Measurements from ENCODE around the gene ACBD4.

ACBD4 gene

DNA sequence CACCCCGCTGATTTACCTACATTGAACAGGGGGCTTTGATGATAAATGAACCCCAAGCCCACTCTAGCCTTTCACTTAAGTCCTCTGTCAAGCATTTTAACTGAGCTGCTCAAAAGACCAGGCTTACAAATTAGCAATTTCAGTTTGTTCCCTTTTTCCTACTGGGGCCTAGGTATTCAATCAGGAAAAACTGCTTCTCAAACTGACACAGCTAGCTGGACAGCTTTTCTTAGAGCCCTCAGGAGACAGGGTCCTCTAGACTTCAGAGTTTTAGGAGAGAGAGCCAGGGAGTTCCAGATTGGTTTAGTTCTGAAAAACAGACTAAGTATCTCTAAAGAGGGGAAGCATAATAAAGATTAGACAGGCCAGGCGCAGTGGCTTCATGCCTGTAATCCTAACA is 20.0 kb downstream of the ACBD4 start:
- DNase-seq (ENCODE audit: low spot score), result no peak

- no peak for DNase-seq (ENCODE audit: low spot score)
Observed at GRCh38 chr17:45156242-45156641, 20.8 kb downstream of the ACBD4 start.

DNA sequence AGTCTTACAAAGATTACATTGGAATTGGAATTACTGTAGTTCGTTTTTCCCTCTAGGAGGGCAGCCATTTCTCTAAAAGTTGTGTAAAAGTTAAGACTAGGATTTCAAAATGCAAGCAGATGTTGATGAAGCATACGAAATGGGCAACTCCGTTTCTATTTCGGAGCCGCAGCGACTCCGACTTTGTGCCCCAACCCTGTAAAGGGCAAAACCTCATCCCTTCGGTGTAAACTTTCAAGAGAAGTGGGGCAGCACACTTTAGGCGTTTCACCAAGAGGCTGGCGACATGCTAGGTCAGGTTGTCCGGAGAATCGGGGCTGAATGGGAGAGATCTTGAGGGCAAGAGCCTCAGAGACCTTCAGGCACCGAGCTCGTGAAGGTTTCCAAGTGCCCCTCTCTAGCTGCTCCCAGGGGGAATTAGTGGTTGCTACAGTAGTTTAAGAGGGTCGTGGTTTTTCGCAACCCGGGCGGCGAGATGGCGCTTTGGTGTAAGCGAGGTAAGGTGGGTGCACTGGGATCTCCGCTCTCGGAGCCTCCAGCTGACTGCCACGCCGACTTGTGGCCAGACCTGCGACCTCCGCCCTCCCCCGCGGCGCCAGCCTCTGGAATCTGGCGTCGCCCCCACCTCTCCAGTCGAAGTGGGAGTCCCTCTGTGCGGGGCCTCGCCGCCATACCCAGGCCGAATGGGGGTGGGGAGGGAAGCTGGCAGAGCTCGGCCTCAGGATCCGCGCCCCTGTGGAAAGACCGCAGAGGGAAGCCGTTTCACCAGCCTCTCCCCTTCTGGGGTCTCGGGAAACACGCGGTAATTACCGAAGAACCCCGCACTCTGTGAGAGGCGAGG is 25.2 kb downstream of the ACBD4 start:
- DNase-seq (ENCODE audit: low spot score), result peak; percentile 62

DNA sequence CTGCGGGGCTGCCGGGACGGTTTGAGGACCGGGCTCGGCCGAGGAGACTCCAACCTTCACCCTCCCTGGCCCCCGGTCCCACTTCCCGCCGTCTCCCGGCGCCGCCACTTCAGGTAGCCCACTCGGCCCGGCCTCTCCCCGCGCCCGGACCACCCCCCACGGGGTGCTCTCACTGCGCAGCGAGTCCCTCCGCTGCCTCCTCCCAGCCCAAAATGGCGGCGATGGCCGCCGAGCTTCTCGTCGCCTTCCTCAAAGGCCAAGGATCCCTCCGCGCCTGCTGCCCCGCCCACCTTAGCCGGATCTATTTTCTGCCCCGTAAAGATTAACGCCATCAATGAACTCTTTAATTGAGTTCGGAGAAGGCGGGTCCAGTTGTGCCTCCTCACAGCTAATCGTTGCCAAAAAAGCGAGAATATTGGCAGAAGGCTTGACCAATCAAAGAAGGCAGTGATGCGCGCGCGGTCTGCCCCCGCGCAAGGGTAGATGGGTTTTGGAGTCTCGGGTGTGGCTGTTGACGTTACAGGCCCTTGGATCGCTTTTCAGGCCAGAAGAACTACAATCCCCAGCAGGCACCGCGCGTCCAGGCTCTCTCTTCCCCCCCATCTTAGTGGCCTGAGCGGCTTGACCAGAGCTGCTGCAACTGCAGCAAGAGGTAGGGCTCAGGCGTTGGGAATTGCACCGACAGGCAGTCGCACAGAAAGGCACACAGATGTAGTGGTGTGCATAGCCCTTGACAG is 26.0 kb downstream of the ACBD4 start, which contains the start of gene HEXIM2:
Gene HEXIM2, plus strand, starts transcription at position 588 of the 737 bp plus-strand sequence. CDS start 919 bp downstream, outside the sequence.
- DNase-seq (ENCODE audit: low spot score), result peak; percentile 99

DNA sequence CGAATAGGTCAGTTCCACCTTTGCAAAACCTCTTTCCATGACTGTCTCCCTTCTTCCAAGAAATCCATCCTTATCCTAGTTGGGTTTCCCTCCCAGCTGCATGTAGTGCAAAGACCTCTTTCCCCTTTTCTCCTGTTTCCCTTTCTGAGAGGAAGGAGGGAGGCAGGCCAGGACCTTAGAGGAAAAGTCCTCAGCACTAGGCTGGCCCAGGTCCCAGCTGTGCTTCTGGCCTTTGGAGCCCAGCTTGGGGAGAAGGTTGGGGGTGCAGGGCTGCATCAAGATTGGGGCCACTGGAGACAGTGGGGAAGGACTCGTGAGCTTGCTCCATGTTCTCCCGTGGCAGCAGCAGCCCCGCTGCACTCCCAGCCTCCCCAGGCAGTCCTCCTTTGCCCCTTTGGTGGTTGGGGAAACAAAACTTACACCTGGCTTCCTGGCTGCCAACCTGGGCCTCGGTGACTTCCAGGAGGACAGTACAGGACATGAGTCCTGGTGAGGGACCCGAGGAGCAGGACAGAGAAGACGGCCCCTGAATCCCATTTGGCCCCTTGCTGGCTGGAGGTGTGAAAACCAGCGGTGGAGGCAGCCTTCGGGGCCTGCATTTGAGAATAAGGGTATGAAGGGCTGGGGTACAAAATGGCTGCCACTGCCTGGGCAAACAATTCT is 26.7 kb downstream of the ACBD4 start:
- DNase-seq (ENCODE audit: low spot score), result no peak

DNA sequence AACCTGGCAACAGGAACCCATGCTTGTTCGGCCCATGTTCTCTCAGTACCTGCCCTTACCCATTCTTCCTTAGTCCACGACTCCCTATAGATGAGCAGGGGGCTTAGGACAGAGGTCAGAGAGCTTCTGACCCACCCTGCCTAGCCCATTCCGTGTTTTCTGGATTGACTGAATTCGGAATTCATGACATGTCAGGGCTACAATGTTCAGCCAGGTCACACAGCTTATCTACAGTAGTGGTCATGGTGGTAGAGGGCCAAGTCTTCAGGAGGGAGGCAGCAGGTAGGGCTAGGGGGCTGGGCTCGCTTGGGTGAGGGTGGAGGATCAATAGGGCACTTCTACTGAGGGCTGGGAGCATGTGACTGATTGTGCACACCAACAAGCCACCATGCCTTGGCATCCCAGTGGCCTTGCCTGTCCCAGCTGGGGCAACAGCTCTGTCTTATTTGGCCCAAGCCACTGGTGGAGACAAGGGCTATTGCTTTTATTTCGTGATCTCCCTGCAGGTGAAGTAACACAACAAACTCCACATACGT is 29.3 kb downstream of the ACBD4 start:
- no peak for DNase-seq (ENCODE audit: low spot score)

- no peak for DNase-seq (ENCODE audit: low spot score)
Observed at GRCh38 chr17:45168991-45169752, 33.7 kb downstream of the ACBD4 start.

- DNase-seq (ENCODE audit: low spot score), result peak; percentile 25
Observed at GRCh38 chr17:45170280-45170930, 34.9 kb downstream of the ACBD4 start.

DNA sequence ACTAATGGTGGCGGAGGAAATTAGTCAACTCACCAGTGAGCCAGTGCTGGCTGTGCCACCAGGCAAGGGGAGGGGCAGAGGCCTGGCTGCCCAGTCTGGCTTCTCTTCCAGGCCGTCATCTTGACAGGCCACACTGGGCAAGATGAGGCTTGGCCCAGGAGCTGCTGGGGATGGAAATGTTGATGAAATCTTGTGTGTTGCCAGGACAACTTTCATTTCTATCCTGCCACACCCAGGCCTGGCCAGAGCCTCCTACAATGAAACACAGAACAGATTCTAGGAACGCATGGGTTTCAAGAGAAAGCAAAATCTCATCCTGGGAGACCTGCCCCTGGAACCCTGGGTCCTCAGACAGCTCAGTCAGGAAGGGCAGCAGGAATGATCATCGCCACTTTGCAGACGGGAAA is 35.4 kb downstream of the ACBD4 start:
- peak; percentile 45 for DNase-seq (ENCODE audit: low spot score)

GRCh38 chr17:45171338-45172231 is 36.1 kb downstream of the ACBD4 start:
- DNase-seq (ENCODE audit: low spot score), result no peak

DNA sequence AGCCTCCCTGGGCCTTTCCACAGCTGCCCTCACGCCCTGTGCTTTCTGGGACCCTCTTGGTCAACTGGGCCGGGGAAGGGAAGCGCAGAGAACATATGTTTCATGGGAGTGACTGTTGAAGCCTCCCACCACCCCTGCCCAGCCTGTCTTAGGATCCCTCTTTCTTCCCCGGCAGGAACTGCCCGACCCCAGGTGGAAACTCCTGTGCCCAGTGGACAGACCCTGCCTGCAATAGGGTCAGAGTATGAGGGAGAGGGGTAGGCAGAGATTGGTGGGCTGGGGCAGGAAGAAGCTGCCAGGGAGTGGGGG is 36.7 kb downstream of the ACBD4 start:
- DNase-seq (ENCODE audit: low spot score), result no peak

GRCh38 chr17:45172541-45173286 is 37.2 kb downstream of the ACBD4 start:
- DNase-seq (ENCODE audit: low spot score), result peak; percentile 95

DNA sequence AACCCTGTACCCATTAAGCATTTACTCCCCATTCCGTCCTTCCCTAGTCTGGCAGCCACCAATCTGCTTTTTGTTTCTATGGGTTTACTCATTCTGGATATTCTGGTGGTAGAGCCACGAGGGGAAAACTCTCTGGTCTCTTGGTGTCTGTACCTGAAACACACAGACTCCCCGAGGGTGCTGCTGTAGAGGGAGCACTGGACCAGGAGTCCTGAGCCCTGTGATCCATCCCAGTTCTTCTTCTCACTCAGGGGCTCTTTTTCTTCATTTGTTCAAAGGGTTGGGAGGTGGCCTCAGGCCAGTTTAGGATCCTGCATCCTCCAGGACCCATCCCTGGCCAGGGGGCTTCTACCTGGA is 40.2 kb downstream of the ACBD4 start:
- no peak for DNase-seq (ENCODE audit: low spot score)

DNA sequence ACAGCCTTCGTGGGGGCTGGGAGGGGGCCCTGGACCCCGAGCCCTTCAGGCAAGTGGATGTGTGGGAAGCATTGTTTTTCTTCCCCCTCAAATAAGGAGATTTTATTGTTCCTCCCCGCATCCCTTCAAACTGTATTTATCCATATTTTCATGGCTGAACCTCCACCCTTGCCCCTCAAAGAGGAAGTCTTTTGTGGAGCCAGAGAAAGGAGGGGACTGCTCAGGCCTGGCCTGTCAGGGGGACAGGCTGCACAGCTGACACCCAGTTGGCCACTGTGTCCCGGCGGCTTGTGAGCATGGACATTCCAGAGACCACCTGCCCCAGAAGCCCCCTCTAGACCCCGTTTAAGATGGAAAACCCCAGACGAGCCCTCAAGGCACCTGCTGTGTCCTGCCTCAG is 42.1 kb downstream of the ACBD4 start:
- DNase-seq (ENCODE audit: low spot score), result no peak

DNA sequence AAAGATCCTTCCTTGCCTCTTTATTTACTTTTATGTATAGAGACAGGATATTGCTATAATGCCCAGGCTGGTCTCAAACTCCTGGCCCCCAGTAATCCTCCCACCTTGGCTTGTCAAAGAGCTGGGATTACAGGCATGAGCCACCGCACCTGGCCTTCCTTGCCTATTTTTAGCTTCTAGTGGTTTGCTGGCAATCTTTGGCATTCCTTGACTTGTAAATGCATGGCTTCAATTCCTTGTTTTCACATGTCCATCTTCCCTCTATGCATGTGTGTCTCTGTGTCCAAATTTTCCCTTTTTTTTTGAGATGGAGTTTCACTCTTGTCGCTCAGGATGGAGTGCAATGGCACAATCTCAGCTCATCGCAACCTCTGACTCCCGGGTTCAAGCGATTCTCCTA is 48.7 kb downstream of the ACBD4 start:
- no peak for DNase-seq (ENCODE audit: low spot score)

- DNase-seq (ENCODE audit: low spot score), result no peak
Observed at GRCh38 chr17:45186801-45187354, 51.4 kb downstream of the ACBD4 start.

DNA sequence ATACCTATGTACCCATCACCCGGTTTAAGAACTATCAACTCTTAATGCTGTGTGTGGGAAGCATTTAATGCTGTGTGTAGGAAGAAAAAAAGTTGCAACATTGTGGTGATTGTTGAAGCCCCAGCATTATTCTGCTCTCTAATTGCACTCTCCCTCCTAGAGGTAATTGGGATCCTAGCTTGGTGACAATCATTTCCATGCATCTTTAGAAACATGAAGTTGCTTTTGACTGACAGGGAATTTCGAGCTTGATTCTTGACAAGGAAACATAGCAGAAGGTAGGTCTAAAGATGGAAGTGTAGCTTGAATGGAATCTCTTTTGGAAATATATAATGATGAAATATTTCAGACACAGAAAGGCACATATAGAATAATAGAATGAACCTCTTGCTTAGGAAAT is 53.5 kb downstream of the ACBD4 start:
- DNase-seq (ENCODE audit: low spot score), result no peak

DNA sequence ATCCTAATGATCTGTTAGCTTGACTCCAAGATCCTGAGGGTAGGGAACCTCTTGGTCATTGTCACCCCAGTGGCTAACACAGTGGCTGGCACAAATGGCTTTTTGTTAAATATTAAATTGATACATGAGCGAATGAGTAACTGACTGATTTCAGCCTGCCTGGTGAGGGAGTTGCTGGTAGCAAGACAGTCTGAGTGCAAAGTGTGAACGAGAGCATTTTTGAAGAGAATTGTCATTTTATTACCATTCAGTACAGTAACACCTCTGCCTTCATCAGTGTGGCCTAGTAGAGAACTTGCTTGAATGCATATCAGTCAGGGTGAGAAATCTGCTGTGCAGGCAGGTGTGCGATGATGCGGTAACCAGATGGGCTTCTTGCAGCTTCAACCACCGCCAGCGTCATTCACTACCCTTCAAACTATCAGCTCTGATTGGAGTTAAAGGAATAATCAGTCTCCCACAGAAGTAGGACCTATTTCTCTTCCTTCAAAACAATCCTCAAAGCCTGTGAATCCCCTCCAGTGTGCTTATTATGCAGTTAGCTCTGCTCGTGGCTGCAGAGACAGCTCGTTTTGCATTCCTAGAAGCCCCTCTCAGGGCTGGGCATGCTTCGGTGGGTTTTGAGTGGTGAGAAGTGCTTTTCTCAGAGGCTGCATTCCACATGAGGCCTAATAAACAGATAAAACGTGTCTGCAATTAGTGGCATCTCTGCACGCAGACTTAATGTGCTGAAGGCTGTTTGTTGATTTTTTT is 55.2 kb downstream of the ACBD4 start:
- DNase-seq (ENCODE audit: low spot score), result no peak
